Measurements from ENCODE around the gene CNTNAP2. TPM values are rescaled to one million over a fixed set of nuclear protein-coding genes. Genes with fewer than 3 reads are reported as not detected.

Gene CNTNAP2
- total and polyA plus RNA-seq, 2 of the 13 experiments (the other 11 are each of a cell fraction or from before 2014, with no cell fraction given): 0.40 to 0.42 TPM

GRCh38 chr7:147070886-147071285 is 954.3 kb downstream of the CNTNAP2 start:
- 41% methylated on average over 1 of the region's 1 CpG for WGBS (ENCODE audit: low lambda C conversion rate)
- CTCF ChIA-PET (ENCODE audit: low intra/inter-chr PET ratio, low total read pairs): no interaction called here
- no peak for TF ChIP-seq ZNF552 (CRISPR knock-in tag; IDR thresholded peaks at IDR 0.05; ENCODE audit: borderline replicate concordance)
- no peak for TF ChIP-seq RARA (CRISPR knock-in tag; IDR thresholded peaks at IDR 0.05)
- no peak for TF ChIP-seq ZBTB49 (CRISPR knock-in tag; IDR thresholded peaks at IDR 0.05; ENCODE audit: borderline replicate concordance)
- TF ChIP-seq ZNF275 (CRISPR knock-in tag; IDR thresholded peaks at IDR 0.05; ENCODE audit: borderline replicate concordance): no peak
- TF ChIP-seq POLR2A (IDR thresholded peaks at IDR 0.05; ENCODE audit: insufficient read depth in 1 of 2, low read depth in 2 of 2, low read length in 2 of 2): no peak
- TF ChIP-seq ZNF350 (CRISPR knock-in tag; IDR thresholded peaks at IDR 0.05; ENCODE audit: borderline replicate concordance, low read depth): no peak
- no peak for TF ChIP-seq HDAC1 (CRISPR knock-in tag; IDR thresholded peaks at IDR 0.05)
- TF ChIP-seq ZNF605 (CRISPR knock-in tag; IDR thresholded peaks at IDR 0.05): no peak
- no peak for TF ChIP-seq REST (IDR thresholded peaks at IDR 0.05; ENCODE audit: borderline replicate concordance in 1 of 2, low read depth in 1 of 2, low read length in 2 of 2)
- no peak for TF ChIP-seq POLR2G (IDR thresholded peaks at IDR 0.05; ENCODE audit: low read depth, low read length)
- no peak for TF ChIP-seq ISL2 (CRISPR knock-in tag; IDR thresholded peaks at IDR 0.05)
- no peak for TF ChIP-seq ZNF367 (CRISPR knock-in tag; IDR thresholded peaks at IDR 0.05; ENCODE audit: borderline replicate concordance)
- no peak for TF ChIP-seq AHR (CRISPR knock-in tag; IDR thresholded peaks at IDR 0.05)

More at GRCh38 chr7:147070886-147071285, 954.3 kb downstream of the CNTNAP2 start:
- Histone ChIP-seq H3K27ac (ENCODE audit: extremely low read length, insufficient read depth, low read length) (no peak overlapping the region), H4K20me1 (ENCODE audit: insufficient read depth, low read length) (no peaks in the 10 kb centered on the region), H3K9ac (ENCODE audit: insufficient read depth, low read depth, low read length) (no peak overlapping the region), H3K36me3 (replicated peaks in 1 of 2; ENCODE audit: control insufficient read depth in 1 of 2, insufficient read depth in 2 of 2, low read length in 2 of 2) (no peaks in the 10 kb centered on the region), H3K4me3 (replicated peaks in 1 of 3; ENCODE audit: insufficient read depth in 1 of 3, low read depth in 2 of 3, low read length in 3 of 3) (no peak overlapping the region), H3K27me3 (ENCODE audit: control insufficient read depth in 1 of 2, insufficient read depth in 2 of 2, low read length in 2 of 2) (no peaks in the 10 kb centered on the region), H3K4me1 (ENCODE audit: insufficient read depth, low read length) (no peaks in the 10 kb centered on the region), H3K79me2 (ENCODE audit: insufficient read depth, low read length) (no peaks in the 10 kb centered on the region), H3K4me2 (ENCODE audit: low read depth, low read length) (no peak overlapping the region), H3K9me3 (ENCODE audit: low read length) (peaks cover 56% of the 10 kb centered on the region), H2AFZ (ENCODE audit: low read length) (no peak overlapping the region)
- no peak for ATAC-seq
- in situ Hi-C loops (cut with HindIII; ENCODE audit: extremely low pct_ligation_motif_present, low pct_unique_long_range_greater_than_20kb): no loop called here
- BruUV-seq (replicated peaks): no TSS peak
- intact Hi-C loops (cut with micrococcal nuclease; ENCODE audit: unreplicated experiment): no loop called here
- FAIRE-seq: no peak
- POLR2A ChIA-PET: no interaction called here
- DNase-seq (ENCODE audit: low spot score): no peak
